HG03565 (cell line): ENCODE data around the gene ARMC3.
"Not testable (repeated sequence)": the region's sequence is repeated elsewhere in the genome, so short reads cannot be mapped to it uniquely, and the experiment has no call there.

Source experiments
- ATAC-seq: cut with Tn5 transposase; IDR thresholded peaks from one replicate; pipeline ENCODE4 v1.9.1; 2021; ENCODE audit warnings: mild to moderate bottlenecking, moderate library complexity; ENCODE audit not compliant: unreplicated experiment

ARMC3 gene

GRCh38 chr10:23069019-23069815, 141.4 kb downstream of the ARMC3 start:
- ATAC-seq: no peak

DNA sequence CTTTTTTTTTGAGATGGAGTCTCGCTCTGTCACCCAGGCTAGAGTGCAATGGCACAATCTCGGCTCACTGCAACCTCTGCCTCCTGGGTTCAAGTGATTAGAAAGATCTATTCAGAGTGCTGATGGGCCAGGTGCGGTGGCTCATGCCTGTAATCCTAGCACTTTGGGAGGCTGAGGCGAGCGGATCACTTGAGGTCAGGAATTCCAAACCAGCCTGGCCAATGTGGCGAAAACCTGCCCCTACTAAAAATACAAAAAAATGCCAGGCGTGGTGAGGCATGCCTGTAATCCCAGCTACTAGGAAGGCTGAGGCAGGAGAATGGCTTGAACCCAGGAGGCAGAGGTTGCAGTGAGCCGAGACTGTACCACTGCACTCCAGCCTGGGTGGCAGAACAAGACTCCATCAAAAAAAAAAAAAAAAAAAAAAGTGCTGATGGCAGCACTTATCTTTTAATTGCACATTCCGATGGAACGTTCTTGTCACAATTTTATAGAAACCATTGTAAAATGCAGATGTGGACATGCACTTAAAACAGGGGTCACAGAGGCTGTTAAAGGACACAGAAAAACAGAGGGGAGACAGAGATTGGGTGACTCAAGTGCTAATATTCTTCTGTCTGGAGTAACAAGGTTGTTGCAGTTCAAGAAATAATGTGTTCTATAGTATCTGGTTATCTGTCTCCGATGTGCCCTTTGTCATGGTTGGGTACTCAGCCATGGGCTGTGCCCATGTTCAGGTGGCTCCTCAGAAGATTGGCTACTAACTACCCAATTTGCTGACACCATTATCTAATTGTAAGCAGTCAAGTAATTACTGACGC, 142.4 kb downstream of the ARMC3 start:
- ATAC-seq: not testable (repeated sequence)

- ATAC-seq: peak; percentile 44
These were observed 143.0 kb downstream of the ARMC3 start for GRCh38 chr10:23070913-23071218.

GRCh38 chr10:23072593-23072992, 144.7 kb downstream of the ARMC3 start:
- ATAC-seq: not testable (repeated sequence)

DNA sequence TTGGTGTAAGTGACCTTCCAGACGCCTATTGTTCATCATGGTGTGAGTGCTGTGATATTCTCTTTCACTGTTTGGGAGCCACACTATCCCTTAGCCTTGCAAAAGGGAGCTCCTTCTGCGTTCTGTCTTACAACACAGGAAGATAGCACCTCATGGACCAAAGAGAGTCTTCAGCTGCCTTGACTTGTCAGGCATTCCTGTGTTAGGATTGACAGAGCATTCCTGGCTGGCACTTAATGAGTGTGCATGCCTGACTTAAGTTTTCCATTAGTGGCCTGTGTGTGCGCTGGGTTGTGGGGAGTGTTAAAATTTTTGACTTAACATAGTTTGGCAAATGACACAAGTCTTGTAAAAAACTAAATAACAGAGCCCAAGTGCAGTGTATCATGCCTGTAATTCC, 145.7 kb downstream of the ARMC3 start:
- ATAC-seq: no peak

DNA sequence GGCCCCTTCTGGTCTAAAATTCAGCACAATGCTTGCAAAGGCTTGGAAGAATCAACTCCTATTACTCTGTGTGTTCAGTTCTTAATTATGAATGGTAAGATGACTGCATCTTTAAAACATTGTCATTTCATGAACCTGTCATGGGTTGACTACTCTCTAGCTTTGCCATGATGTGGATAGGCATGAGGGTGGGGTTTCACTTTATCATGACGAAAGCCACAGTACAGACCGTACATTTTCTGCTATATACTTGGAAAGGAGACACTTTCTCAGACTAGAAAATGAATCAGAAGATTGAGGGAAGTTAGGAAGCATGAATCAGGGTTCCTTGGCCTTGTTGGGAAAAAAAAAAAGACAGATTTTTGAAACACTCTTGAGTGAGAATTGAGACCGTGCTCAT, 147.8 kb downstream of the ARMC3 start:
- no peak for ATAC-seq

- ATAC-seq: no peak
These were observed 150.3 kb downstream of the ARMC3 start for GRCh38 chr10:23078114-23078513.

GRCh38 chr10:23079700-23080099, 151.8 kb downstream of the ARMC3 start:
- no peak for ATAC-seq

DNA sequence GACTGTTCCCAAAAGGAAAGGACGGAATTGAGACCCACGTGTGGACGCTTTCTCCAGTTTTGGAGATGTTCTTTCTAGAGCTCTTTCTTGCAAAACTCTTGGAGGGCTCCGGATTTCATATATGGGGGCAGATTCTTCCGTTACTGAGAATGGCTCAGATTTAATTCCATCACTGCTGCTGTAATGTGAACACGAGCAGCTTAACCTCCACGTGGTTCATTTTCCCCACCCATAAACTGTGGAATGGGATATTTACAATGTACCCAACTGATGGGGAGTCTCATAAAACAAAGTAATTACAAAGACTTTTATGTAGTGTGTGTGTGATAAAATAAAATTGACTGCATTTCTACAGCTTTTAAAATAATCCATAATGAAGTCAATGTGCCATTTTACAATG, 152.4 kb downstream of the ARMC3 start:
- ATAC-seq: no peak

GRCh38 chr10:23081221-23081750, 153.4 kb downstream of the ARMC3 start:
- no peak for ATAC-seq

- ATAC-seq: no peak
These were observed 154.0 kb downstream of the ARMC3 start for GRCh38 chr10:23081891-23082290.
